HCT116 (cell line): ENCODE measurements around the gene ADD1. TPM values are rescaled to one million over a fixed set of nuclear protein-coding genes. Genes with fewer than 3 reads are reported as not detected.

Experiments
- ATAC-seq: fragments of 200-7000 bp; cut with Tn5 transposase; 2 replicates; pipeline ENCODE4 v1.9.1; 2020; ENCODE audit warnings: mild to moderate bottlenecking, moderate library complexity
- BruUV-seq: library from RNA; stranded (reverse); fragments of 400-500 nt; replicated peaks from 2 replicates; lab custom pipeline; 2021; lab: Mats Ljungman, UMichigan
- CTCF ChIA-PET: fragments of 300-600 bp; sonication (Branson Sonifier 250); formaldehyde crosslinking; loops from one replicate; lab custom pipeline; 2021; ENCODE audit warnings: antibody characterized with exemption; lab: Charles Lee
- POLR2A ChIA-PET: fragments of 300-600, 350-600 bp; sonication (Branson Sonifier 250); formaldehyde crosslinking; loops from one replicate; lab custom pipeline; 2021; ENCODE audit warnings: antibody characterized with exemption; lab: Charles Lee
- RAD21 ChIA-PET, 2 experiments: fragments of 300-600 bp; sonication (Branson Sonifier 250); formaldehyde crosslinking; loops; one replicate each; lab custom pipeline; 2023; ENCODE audit warnings: low total read pairs in 2 of 2; ENCODE audit not compliant: uncharacterized antibody in 2 of 2, unreplicated experiment in 2 of 2, low non-redundant PET in 1 of 2; lab: Charles Lee
- DNase-seq: peaks from one replicate; pipeline ENCODE4 v3.0.0-alpha.2; 2010; ENCODE audit warnings: low read depth, low spot score
- H2AFZ ChIP-seq: fragments of 200-600 bp; shearing (Covaris generic), sonication (generic); 2 replicates; pipeline ENCODE4 v1.6.1; 2017; ENCODE audit warnings: low read depth, mixed run types, mixed read lengths, antibody characterized with exemption, low read length; ENCODE audit not compliant: poor library complexity, severe bottlenecking
- H3K27ac ChIP-seq: 2 replicates; pipeline ENCODE4 v1.5.1; 2012; ENCODE audit warnings: low read depth, low read length
- H3K27me3 ChIP-seq: fragments of 200-600 bp; sonication (generic); 2 replicates; pipeline ENCODE4 v1.6.1; 2016; ENCODE audit warnings: mixed run types, low read length, mixed read lengths; ENCODE audit not compliant: insufficient read depth
- H3K36me3 ChIP-seq, 2 experiments: fragments of 200-500 bp in 1 of 2; fragments of 200-600 bp in 1 of 2; sonication (Bioruptor generic) in 1 of 2; sonication (generic) in 1 of 2; 2 replicates each; pipeline versions ENCODE4 v1.5.1 to v1.6.1; 2014 to 2016; ENCODE audit warnings: low read length in 2 of 2, inconsistent platforms in 1 of 2, mixed read lengths in 1 of 2, mixed run types in 1 of 2; ENCODE audit not compliant: insufficient read depth in 2 of 2, control insufficient read depth in 1 of 2
- H3K4me1 ChIP-seq, 2 experiments: fragments of 200-600 bp in 1 of 2; sonication (generic) in 1 of 2; 2 replicates each; pipeline versions ENCODE4 v1.5.1 to v1.6.1; 2012 to 2017; ENCODE audit warnings: low read length in 2 of 2, inconsistent platforms in 1 of 2, mild to moderate bottlenecking in 1 of 2, mixed read lengths in 1 of 2, mixed run types in 1 of 2, moderate library complexity in 1 of 2; ENCODE audit not compliant: insufficient read depth in 2 of 2, control insufficient read depth in 1 of 2
- H3K4me2 ChIP-seq: fragments of 200-600 bp; sonication (generic); 2 replicates; pipeline ENCODE4 v1.6.1; 2017; ENCODE audit warnings: mixed run types, low read length, mixed read lengths
- H3K4me3 ChIP-seq, 2 experiments: fragments of 200-600 bp in 1 of 2; sonication (generic) in 1 of 2; replicated peaks in 1 of 2; 2 replicates each; pipeline ENCODE4 v1.5.1; 2011 to 2016; ENCODE audit warnings: low read length in 2 of 2, control low read depth in 1 of 2, low read depth in 1 of 2, mild to moderate bottlenecking in 1 of 2, mixed read lengths in 1 of 2, mixed run types in 1 of 2
- H3K79me2 ChIP-seq: fragments of 200-600 bp; sonication (generic); 2 replicates; pipeline ENCODE4 v1.6.1; 2017; ENCODE audit warnings: mild to moderate bottlenecking, mixed run types, low read length, moderate library complexity, mixed read lengths; ENCODE audit not compliant: insufficient read depth
- H3K9ac ChIP-seq: fragments of 200-600 bp; sonication (generic); 2 replicates; pipeline ENCODE4 v1.6.1; 2016; ENCODE audit warnings: low read length, mixed read lengths
- H3K9me2 ChIP-seq: fragments of 200-600 bp; sonication (generic), shearing (Covaris generic); 2 replicates; pipeline ENCODE4 v1.6.1; 2017; ENCODE audit warnings: mixed run types, mild to moderate bottlenecking, moderate library complexity; ENCODE audit not compliant: insufficient read depth
- H3K9me3 ChIP-seq, 2 experiments: fragments of 200-500 bp in 1 of 2; fragments of 200-600 bp in 1 of 2; sonication (Bioruptor generic) in 1 of 2; sonication (generic) in 1 of 2; 2 replicates each; pipeline ENCODE4 v1.6.1; 2014 to 2017; ENCODE audit warnings: low read length in 2 of 2, mixed read lengths in 2 of 2, inconsistent platforms in 1 of 2, low read depth in 1 of 2, mild to moderate bottlenecking in 1 of 2, mixed run types in 1 of 2, moderate library complexity in 1 of 2; ENCODE audit not compliant: control insufficient read depth in 1 of 2, insufficient read depth in 1 of 2
- H4K20me1 ChIP-seq: fragments of 200-600 bp; sonication (generic), shearing (Covaris generic); 2 replicates; pipeline ENCODE4 v1.6.1; 2017; ENCODE audit warnings: mixed run types, mild to moderate bottlenecking, moderate library complexity; ENCODE audit not compliant: insufficient read depth
- EGR1 ChIP-seq: IDR thresholded peaks from 2 replicates; pipeline ENCODE4 v1.6.1; 2012; ENCODE audit warnings: low read depth
- ELF1 ChIP-seq: IDR thresholded peaks from 2 replicates; pipeline ENCODE4 v1.6.1; 2012; ENCODE audit warnings: low read depth, borderline replicate concordance
- EZH2 ChIP-seq: fragments of 200-600 bp; sonication (generic); IDR thresholded peaks from 2 replicates; pipeline ENCODE4 v1.6.1; 2017; ENCODE audit warnings: antibody characterized with exemption, mixed run types
- EZH2phosphoT487 ChIP-seq: fragments of 200-600 bp; IDR thresholded peaks from 2 replicates; pipeline ENCODE4 v1.6.1; 2018; ENCODE audit warnings: antibody characterized with exemption, borderline replicate concordance
- FOSL1 ChIP-seq: IDR thresholded peaks from 2 replicates; pipeline ENCODE4 v1.6.1; 2012; ENCODE audit warnings: low read depth
- JUND ChIP-seq: IDR thresholded peaks from 2 replicates; pipeline ENCODE4 v1.6.1; 2012
- POLR2AphosphoS5 ChIP-seq: IDR thresholded peaks from 2 replicates; pipeline ENCODE4 v1.6.1; 2011; ENCODE audit warnings: mild to moderate bottlenecking, low read depth, low read length, moderate library complexity
- SIN3A ChIP-seq: IDR thresholded peaks from 2 replicates; pipeline ENCODE4 v1.6.1; 2012; ENCODE audit warnings: low read depth
- SP1 ChIP-seq: IDR thresholded peaks from 2 replicates; pipeline ENCODE4 v1.6.1; 2012; ENCODE audit warnings: low read depth
- TCF7L2 ChIP-seq: IDR thresholded peaks from 2 replicates; pipeline ENCODE4 v1.7.0; 2011; ENCODE audit warnings: borderline replicate concordance, inconsistent platforms; ENCODE audit not compliant: insufficient read depth, insufficient read length; ENCODE audit errors: extremely low read depth
- YY1 ChIP-seq: IDR thresholded peaks from 2 replicates; pipeline ENCODE4 v1.6.1; 2011; ENCODE audit warnings: low read length, low read depth, moderate library complexity, mild to moderate bottlenecking; ENCODE audit not compliant: insufficient replicate concordance; ENCODE audit errors: extremely low read depth
- ZFX ChIP-seq: fragments of 450-650 bp; IDR thresholded peaks from 2 replicates; pipeline ENCODE4 v1.6.1; 2017
- ZNF274 ChIP-seq: fragments of 200-500 bp; sonication (Bioruptor generic); IDR thresholded peaks from 2 replicates; pipeline ENCODE4 v1.6.1; 2014; ENCODE audit warnings: mild to moderate bottlenecking, low read depth, low read length, inconsistent platforms
- intact Hi-C: fragments of 100-400 bp; cut with micrococcal nuclease; formaldehyde crosslinking; loops from 2 replicates; pipeline ENCODE4 v1.10.0; 2022
- total RNA-seq: library from RNA; stranded (reverse); gene quantifications from one replicate; pipeline ENCODE4 v1.2.1, GENCODE V29; 2021; ENCODE audit not compliant: unreplicated experiment
- TF ChIP-seq, protein P1 (sequence below): IDR thresholded peaks from 2 replicates; pipeline ENCODE4 v1.6.1; 2012
- TF ChIP-seq, protein P2 (sequence below): IDR thresholded peaks from 2 replicates; pipeline ENCODE4 v1.6.1; 2011; ENCODE audit warnings: mild to moderate bottlenecking, low read length, moderate library complexity; ENCODE audit not compliant: insufficient replicate concordance; ENCODE audit errors: extremely low read depth
- TF ChIP-seq, protein P3 (sequence below): IDR thresholded peaks from 2 replicates; pipeline ENCODE4 v1.6.1; 2012; ENCODE audit warnings: low read depth
- TF ChIP-seq, protein P4 (sequence below), 3 experiments: fragments of 200-600 bp in 1 of 3; sonication (generic) in 1 of 3; IDR thresholded peaks in 2 of 3; conservative IDR thresholded peaks in 1 of 3; 2 replicates each; pipeline ENCODE4 v1.5.1; 2012 to 2017; ENCODE audit warnings: low read depth in 2 of 3, low read length in 2 of 3, antibody characterized with exemption in 1 of 3, borderline replicate concordance in 1 of 3, control low read depth in 1 of 3, mild to moderate bottlenecking in 1 of 3, mixed read lengths in 1 of 3, mixed run types in 1 of 3, moderate library complexity in 1 of 3; ENCODE audit not compliant: insufficient read depth in 1 of 3
- TF ChIP-seq, protein P5 (sequence below): IDR thresholded peaks from 2 replicates; pipeline ENCODE4 v1.6.1; 2012

Gene ADD1
- total RNA-seq, 1 experiment from 2014 or later = 139 TPM

DNA sequence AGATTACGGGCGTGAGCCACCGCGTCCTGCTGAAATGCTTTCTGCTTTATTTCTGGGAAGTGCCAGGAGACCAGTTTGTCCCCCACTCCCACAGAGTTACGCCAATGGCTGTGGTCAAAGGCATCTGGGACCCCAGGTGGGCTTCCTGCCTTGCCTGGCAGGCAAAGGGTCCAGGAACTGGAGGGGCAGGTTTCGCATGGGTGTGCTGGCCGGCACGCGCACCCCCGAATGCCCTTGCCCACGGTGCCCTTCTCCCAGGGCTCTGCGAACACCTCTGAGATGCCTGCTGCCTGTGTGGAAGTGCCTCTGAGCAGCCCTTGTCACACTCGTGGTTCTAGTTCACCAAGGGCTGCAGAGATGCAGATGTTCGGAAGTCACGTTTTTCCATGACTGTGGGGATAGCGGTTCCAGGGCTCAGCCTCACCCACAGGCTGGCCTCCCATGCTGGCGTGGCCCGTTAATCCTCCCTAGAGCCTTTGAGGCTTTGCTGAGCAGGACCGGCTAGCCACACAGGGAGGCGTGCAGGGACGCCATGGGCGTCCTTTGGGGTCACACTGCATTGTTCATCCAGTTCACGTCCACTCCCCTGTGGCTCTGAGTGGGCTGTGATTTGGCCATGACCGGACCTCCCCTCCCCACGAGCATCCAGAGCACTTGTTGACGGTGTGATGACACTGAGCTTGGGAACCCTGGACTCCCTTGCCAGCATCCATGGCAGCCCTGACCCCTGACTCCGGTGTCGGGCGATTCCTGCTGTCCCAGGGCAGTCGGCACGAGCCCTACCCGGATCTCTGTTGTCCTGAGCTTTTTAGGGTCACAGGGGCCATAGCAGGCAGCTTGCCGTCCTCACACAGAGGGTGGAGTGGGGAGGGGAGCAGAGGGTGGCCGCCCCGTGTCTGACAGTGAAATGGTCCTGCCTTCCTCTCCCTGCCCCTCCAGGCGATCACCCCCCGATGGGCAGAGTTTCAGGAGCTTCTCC is 12.7 kb upstream of the ADD1 start:
- Histone ChIP-seq H3K27me3 (no peaks in the 10 kb centered on the region), H3K9me2 (no peaks in the 10 kb centered on the region), H2AFZ (no peak overlapping the region), H3K4me2 (no peak overlapping the region), H3K9me3 (no peaks in the 10 kb centered on the region), H3K4me3 (no peak overlapping the region), H3K27ac (no peak overlapping the region), H4K20me1 (no peaks in the 10 kb centered on the region), H3K36me3 (peaks cover 11 to 25% of the 10 kb centered on the region in 2 experiments; a peak in 3 of 4 replicates), H3K9ac (no peak overlapping the region), H3K79me2 (no peaks in the 10 kb centered on the region), H3K4me1 (no peaks in the 10 kb centered on the region)
- intact Hi-C loops = no loop called here
- ATAC-seq = no peak
- DNase-seq = no peak
- RAD21 ChIA-PET = no interaction called here
- no TSS peak for BruUV-seq
- CTCF ChIA-PET = no interaction called here
- POLR2A ChIA-PET = interaction anchor here (0.6 kb wide), 1 partner anchor 45 kb away, joined by 3 read pairs; no protein-coding TSS in a partner anchor
- TF ChIP-seq, protein P1, sequence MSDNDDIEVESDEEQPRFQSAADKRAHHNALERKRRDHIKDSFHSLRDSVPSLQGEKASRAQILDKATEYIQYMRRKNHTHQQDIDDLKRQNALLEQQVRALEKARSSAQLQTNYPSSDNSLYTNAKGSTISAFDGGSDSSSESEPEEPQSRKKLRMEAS = no peak
- no peak for TF ChIP-seq EZH2
- TF ChIP-seq, protein P2, sequence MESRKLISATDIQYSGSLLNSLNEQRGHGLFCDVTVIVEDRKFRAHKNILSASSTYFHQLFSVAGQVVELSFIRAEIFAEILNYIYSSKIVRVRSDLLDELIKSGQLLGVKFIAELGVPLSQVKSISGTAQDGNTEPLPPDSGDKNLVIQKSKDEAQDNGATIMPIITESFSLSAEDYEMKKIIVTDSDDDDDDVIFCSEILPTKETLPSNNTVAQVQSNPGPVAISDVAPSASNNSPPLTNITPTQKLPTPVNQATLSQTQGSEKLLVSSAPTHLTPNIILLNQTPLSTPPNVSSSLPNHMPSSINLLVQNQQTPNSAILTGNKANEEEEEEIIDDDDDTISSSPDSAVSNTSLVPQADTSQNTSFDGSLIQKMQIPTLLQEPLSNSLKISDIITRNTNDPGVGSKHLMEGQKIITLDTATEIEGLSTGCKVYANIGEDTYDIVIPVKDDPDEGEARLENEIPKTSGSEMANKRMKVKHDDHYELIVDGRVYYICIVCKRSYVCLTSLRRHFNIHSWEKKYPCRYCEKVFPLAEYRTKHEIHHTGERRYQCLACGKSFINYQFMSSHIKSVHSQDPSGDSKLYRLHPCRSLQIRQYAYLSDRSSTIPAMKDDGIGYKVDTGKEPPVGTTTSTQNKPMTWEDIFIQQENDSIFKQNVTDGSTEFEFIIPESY = no peak
- no peak for TF ChIP-seq FOSL1
- TF ChIP-seq JUND = no peak
- TF ChIP-seq SP1 = no peak
- TF ChIP-seq YY1 = no peak
- TF ChIP-seq, protein P3, sequence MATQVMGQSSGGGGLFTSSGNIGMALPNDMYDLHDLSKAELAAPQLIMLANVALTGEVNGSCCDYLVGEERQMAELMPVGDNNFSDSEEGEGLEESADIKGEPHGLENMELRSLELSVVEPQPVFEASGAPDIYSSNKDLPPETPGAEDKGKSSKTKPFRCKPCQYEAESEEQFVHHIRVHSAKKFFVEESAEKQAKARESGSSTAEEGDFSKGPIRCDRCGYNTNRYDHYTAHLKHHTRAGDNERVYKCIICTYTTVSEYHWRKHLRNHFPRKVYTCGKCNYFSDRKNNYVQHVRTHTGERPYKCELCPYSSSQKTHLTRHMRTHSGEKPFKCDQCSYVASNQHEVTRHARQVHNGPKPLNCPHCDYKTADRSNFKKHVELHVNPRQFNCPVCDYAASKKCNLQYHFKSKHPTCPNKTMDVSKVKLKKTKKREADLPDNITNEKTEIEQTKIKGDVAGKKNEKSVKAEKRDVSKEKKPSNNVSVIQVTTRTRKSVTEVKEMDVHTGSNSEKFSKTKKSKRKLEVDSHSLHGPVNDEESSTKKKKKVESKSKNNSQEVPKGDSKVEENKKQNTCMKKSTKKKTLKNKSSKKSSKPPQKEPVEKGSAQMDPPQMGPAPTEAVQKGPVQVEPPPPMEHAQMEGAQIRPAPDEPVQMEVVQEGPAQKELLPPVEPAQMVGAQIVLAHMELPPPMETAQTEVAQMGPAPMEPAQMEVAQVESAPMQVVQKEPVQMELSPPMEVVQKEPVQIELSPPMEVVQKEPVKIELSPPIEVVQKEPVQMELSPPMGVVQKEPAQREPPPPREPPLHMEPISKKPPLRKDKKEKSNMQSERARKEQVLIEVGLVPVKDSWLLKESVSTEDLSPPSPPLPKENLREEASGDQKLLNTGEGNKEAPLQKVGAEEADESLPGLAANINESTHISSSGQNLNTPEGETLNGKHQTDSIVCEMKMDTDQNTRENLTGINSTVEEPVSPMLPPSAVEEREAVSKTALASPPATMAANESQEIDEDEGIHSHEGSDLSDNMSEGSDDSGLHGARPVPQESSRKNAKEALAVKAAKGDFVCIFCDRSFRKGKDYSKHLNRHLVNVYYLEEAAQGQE = no peak
- no peak for TF ChIP-seq POLR2AphosphoS5
- no peak for TF ChIP-seq EZH2phosphoT487
- no peak for TF ChIP-seq ZNF274
- no peak for TF ChIP-seq ELF1
- TF ChIP-seq, protein P4, sequence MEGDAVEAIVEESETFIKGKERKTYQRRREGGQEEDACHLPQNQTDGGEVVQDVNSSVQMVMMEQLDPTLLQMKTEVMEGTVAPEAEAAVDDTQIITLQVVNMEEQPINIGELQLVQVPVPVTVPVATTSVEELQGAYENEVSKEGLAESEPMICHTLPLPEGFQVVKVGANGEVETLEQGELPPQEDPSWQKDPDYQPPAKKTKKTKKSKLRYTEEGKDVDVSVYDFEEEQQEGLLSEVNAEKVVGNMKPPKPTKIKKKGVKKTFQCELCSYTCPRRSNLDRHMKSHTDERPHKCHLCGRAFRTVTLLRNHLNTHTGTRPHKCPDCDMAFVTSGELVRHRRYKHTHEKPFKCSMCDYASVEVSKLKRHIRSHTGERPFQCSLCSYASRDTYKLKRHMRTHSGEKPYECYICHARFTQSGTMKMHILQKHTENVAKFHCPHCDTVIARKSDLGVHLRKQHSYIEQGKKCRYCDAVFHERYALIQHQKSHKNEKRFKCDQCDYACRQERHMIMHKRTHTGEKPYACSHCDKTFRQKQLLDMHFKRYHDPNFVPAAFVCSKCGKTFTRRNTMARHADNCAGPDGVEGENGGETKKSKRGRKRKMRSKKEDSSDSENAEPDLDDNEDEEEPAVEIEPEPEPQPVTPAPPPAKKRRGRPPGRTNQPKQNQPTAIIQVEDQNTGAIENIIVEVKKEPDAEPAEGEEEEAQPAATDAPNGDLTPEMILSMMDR (IDR thresholded peaks at IDR 0.05 in 2 of 3, conservative IDR thresholded peaks at IDR 0.05 in 1 of 3; ENCODE audit: borderline replicate concordance in 1 of 3, insufficient read depth in 1 of 3, low read depth in 2 of 3, low read length in 2 of 3) = no peak
- no peak for TF ChIP-seq TCF7L2
- no peak for TF ChIP-seq EGR1
- TF ChIP-seq, protein P5, sequence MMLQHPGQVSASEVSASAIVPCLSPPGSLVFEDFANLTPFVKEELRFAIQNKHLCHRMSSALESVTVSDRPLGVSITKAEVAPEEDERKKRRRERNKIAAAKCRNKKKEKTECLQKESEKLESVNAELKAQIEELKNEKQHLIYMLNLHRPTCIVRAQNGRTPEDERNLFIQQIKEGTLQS = no peak
- no peak for TF ChIP-seq ZFX
- no peak for TF ChIP-seq SIN3A
